ENCODE results near the gene KCTD21.
A peak's percentile ranks its signal among the peaks of the same experiment; 100 is the strongest.

KCTD21 gene

DNA sequence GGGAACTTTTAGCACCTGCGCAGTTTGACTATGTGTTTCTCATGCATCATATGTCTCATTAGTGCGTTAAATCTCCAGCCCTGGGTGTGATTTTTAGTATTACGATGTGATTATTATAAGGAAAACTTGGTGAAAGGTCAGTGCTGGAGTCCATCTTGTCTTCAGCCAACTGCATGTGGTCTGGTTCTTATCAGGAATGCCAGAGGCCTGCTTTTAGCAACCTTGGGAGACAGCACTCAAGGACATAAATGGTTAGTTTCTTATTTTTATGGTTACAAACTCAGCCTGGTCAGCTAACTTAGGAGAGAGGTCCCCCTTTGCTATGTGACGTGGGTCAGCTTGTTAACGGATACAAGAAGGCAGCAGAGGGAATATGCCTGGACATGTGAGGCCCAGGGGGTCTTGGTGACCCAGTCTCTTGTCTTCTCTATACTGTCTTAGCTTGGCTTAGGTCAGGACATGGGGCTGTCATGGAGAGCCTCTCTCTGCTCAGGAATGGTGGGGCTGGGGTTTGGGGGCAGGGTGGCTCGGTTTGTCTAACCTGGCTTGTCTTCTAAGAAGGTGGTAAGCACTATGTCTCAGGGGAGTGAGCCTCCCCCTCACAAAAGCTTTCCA, 21.5 kb downstream of the KCTD21 start:
- peak in 1 of 2 donors; percentile 43 for DNase-seq (ENCODE audit: low read depth in 2 of 2)
- no peak overlapping the region for H3K4me3 ChIP-seq (replicated peaks in 1 of 2; ENCODE audit: low read depth in 2 of 2, low read length in 2 of 2)
- TF ChIP-seq, protein P1, sequence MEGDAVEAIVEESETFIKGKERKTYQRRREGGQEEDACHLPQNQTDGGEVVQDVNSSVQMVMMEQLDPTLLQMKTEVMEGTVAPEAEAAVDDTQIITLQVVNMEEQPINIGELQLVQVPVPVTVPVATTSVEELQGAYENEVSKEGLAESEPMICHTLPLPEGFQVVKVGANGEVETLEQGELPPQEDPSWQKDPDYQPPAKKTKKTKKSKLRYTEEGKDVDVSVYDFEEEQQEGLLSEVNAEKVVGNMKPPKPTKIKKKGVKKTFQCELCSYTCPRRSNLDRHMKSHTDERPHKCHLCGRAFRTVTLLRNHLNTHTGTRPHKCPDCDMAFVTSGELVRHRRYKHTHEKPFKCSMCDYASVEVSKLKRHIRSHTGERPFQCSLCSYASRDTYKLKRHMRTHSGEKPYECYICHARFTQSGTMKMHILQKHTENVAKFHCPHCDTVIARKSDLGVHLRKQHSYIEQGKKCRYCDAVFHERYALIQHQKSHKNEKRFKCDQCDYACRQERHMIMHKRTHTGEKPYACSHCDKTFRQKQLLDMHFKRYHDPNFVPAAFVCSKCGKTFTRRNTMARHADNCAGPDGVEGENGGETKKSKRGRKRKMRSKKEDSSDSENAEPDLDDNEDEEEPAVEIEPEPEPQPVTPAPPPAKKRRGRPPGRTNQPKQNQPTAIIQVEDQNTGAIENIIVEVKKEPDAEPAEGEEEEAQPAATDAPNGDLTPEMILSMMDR (IDR thresholded peaks at IDR 0.05; ENCODE audit: low read depth, low read length): no peak

DNA sequence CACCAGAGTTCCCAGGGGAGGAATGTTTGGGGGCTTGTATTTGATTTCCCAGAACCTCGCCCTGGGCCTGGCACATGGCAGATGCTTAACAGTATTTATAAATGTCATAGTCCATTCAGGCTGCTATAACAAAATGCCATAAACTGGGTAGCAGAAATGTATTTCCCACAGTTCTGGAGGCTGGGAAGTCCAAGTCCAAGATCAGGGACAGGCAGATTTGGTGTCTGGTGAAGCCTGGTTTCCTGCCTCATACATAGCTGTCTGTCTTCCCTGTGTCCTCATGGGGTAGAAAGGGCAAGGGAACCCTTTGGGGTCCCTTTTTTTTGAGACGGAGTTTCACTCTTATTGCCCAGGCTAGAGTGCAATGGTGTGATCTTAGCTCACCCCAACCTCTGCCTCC, 24.0 kb downstream of the KCTD21 start:
- no peak overlapping the region for H3K4me3 ChIP-seq (replicated peaks in 1 of 2; ENCODE audit: low read depth in 2 of 2, low read length in 2 of 2)
- TF ChIP-seq, protein P1 (IDR thresholded peaks at IDR 0.05; ENCODE audit: low read depth, low read length): no peak

DNA sequence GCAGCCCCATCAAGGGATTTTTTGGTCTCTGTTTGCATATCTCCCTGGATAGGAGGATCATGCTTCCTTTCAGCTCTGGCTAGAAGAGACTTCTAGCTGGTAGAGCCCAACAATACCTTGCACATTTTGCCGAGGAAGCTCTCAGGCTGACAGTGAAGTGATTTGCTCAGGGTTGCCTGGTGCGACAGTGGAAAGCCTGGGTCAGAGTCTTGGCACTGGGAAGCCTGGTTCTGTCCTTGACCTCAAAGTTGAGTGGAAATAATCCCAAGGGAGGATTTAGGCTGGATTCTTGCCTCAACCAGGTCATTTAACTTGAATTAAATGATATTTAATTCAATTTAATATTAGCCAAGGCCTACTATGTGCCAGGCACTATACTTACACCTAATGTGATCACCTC, 24.6 kb downstream of the KCTD21 start:
- TF ChIP-seq, protein P1 (IDR thresholded peaks at IDR 0.05; ENCODE audit: low read depth, low read length): no peak
- DNase-seq (ENCODE audit: low read depth in 2 of 2): no peak
- H3K4me3 ChIP-seq (replicated peaks in 1 of 2; ENCODE audit: low read depth in 2 of 2, low read length in 2 of 2): no peak overlapping the region

More for the DNA sequence above, 24.0 kb downstream of the KCTD21 start:
- no peak for DNase-seq (ENCODE audit: low read depth in 2 of 2)

DNA sequence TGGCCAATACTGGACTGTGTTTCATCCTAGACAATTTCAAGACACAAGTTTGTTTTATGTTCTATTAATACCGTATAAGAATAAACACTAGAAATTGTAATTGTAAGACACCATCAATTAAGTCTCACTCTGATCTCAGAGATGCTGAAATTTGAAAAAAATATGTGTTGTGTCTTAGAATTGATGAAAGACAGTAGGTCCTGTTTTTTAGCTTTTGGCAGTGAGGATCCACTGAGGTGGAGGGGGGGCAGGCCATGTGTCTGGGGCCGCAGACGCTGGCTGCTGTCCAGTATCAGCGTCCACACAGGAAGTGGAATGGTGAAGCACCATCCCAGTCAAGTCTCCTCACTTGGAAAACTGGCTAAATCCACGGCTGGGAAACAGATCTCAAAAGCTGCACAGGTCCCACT, 26.5 kb downstream of the KCTD21 start:
- peak; percentile 43 to 55 for DNase-seq (ENCODE audit: low read depth in 2 of 2)
- no peak overlapping the region for H3K4me3 ChIP-seq (replicated peaks in 1 of 2; ENCODE audit: low read depth in 2 of 2, low read length in 2 of 2)
- TF ChIP-seq, protein P1 (IDR thresholded peaks at IDR 0.05; ENCODE audit: low read depth, low read length): no peak

DNA sequence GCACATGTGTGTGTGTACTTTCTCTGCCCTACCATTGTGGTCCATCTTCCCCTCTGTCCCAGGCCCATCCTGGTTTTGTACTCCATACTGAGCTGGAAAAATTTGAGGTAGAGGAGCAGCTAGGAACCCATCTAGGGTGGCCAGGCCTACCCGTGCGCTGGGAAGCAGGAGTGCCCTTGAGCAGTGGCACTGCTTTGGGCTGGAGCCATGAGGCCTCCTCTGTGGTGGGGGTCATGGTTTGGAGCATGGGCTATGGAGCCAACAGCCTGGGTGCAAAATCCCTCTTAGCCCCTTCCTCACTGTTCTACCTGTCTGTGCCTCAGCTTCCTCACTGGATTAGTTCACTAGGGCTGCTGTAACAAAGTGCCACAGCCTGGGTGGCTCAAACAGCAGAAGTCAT, 27.1 kb downstream of the KCTD21 start:
- TF ChIP-seq, protein P1 (IDR thresholded peaks at IDR 0.05; ENCODE audit: low read depth, low read length): no peak
- no peak overlapping the region for H3K4me3 ChIP-seq (replicated peaks in 1 of 2; ENCODE audit: low read depth in 2 of 2, low read length in 2 of 2)
- DNase-seq (ENCODE audit: low read depth in 2 of 2): no peak

DNA sequence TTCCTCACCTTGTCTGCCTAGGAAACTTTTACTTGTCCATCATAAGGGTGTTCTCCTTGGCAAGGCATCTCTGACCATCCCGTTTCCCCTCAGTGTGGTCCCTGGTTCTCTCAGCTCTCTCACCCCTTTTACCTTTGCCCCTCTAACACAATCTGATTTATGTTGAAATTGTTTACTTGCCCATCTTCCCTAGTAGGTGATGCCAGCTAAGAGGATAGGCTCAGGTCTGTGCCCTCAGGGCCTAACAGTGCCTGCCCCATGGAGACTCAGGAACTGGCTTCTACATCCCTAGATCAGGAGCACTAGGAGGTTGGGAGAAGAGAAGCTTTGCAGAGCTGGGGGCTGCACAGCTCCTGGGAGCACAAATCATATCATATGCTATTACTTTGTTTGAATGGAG, 27.9 kb downstream of the KCTD21 start:
- TF ChIP-seq, protein P1 (IDR thresholded peaks at IDR 0.05; ENCODE audit: low read depth, low read length): no peak
- DNase-seq (ENCODE audit: low read depth in 2 of 2): no peak
- no peak overlapping the region for H3K4me3 ChIP-seq (replicated peaks in 1 of 2; ENCODE audit: low read depth in 2 of 2, low read length in 2 of 2)

Data from cardiac fibroblast (primary cell).